GM21423 (cell line): ENCODE measurements around the gene MBD3L4.
"Not testable (repeated sequence)": the region's sequence is repeated elsewhere in the genome, so short reads cannot be mapped to it uniquely, and the experiment has no call there.

Experiments used
- ATAC-seq: cut with Tn5 transposase; IDR thresholded peaks from one replicate; pipeline ENCODE4 v1.9.1; 2021; ENCODE audit warnings: mild to moderate bottlenecking, moderate library complexity; ENCODE audit not compliant: unreplicated experiment

The MBD3L4 gene

DNA sequence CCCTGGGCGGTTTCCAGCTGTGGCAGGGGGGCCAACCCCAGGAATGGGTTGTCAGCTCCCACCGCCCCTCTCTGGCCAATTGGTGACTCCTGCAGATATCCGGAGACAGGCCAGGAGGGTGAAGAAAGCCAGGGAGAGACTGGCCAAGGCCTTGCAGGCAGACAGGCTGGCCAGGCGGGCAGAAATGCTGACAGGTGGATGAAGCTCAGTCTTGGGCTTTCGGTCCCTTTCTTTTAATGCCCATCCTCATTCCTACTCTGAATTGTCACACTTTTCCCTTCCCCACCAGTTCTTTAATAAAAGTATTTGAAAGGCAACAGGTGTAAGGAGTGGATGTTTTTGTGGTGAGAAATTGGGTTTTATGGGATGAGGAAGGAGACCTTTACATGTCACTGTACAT is 11.4 kb upstream of the MBD3L4 start:
- ATAC-seq, result not testable (repeated sequence)

DNA sequence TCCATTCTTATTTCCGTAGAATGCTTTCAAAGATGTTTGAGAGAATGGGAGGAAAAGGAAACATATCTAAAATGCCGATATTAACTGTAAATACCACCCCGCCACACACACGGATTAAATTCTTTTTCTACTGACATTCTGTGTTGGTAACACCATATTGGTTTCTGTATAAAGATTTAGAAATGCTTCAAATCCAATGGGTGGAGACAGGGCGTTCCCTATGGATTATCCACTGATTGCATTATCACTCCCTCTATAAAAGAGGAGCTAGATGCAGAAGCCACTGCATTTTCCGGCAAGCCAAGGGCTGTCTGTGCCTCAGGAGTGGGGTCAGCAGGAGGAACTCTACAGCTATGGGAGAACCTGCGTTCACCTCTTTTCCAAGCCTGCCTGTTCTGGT is 9.0 kb upstream of the MBD3L4 start, which contains the start of gene MBD3L2:
TSS of gene MBD3L2 (plus strand) at position 301 of the 400 bp plus-strand sequence. CDS start at position 354, 53 bp downstream.
- not testable (repeated sequence) for ATAC-seq

GRCh38 chr19:7041563-7041962 is 1.6 kb upstream of the MBD3L4 start:
- ATAC-seq, result not testable (repeated sequence)

DNA sequence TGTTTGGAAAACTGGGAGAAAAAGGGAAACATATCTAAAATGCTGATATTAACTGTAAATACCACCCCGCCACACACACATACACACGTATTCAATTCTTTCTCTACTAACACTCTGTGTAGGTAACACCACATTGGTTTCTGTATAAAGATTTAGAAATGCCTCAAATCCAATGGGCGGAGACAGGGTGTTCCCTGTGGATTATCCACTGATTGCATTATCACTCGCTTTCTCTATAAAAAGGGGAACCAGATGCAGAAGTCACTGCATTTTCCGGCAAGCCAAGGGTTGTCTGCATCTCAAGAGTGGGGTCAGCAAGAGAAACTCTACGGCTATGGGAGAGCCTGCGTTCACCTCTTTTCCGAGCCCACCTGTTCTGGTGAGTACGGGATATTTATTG is 9.7 kb downstream of the MBD3L4 start, which contains the start of gene MBD3L5:
TSS of gene MBD3L5 (plus strand) at position 301 of the 400 bp plus-strand sequence. CDS start at position 335, 34 bp downstream.
- ATAC-seq, result not testable (repeated sequence)

DNA sequence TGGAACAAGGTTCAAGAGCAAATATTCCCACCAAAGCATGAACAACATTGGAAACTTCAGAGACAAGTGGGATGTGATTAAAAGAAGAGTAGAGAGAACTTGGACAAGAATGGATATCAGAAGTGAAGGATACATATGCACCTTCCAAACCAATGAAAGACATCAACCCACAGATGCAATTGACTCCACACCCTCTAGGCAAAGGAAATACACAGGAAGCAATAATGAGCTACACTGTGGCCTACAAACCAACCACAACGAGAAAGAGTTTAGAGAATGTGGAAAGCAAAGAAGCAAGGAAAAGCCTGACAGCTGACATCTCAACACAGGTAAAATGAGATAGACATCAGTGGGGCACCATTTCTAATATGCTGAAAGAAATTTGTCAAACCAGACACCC is 11.2 kb downstream of the MBD3L4 start:
- ATAC-seq, result not testable (repeated sequence)

GRCh38 chr19:7021331-7021730 is 18.6 kb downstream of the MBD3L4 start, which contains the start of gene MBD3L2B:
Gene MBD3L2B, minus strand, starts transcription at chr19:7021431. Its CDS starts 34 bp downstream, at chr19:7021397.
- ATAC-seq, result not testable (repeated sequence)

GRCh38 chr19:7018828-7019227 is 21.2 kb downstream of the MBD3L4 start:
- ATAC-seq, result no peak

DNA sequence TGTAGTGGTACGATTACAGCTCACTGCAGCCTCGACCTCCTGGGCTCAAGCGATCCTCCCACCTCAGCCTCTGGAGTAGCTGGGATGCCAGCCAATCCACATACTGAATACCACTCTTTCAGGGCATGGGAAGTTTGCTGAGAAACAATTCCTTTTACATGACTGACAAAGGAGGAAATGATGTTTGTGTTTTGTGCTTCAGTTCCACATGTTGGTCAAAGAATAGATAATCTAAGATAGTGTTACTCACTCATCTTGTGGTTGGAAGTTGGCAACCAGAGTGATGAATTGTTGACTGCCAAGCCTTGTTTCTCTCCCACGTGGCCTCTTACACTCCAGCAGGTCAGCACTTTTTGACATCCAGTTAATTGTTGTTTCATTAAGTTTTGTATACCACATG is 26.3 kb downstream of the MBD3L4 start:
- ATAC-seq, result no peak

DNA sequence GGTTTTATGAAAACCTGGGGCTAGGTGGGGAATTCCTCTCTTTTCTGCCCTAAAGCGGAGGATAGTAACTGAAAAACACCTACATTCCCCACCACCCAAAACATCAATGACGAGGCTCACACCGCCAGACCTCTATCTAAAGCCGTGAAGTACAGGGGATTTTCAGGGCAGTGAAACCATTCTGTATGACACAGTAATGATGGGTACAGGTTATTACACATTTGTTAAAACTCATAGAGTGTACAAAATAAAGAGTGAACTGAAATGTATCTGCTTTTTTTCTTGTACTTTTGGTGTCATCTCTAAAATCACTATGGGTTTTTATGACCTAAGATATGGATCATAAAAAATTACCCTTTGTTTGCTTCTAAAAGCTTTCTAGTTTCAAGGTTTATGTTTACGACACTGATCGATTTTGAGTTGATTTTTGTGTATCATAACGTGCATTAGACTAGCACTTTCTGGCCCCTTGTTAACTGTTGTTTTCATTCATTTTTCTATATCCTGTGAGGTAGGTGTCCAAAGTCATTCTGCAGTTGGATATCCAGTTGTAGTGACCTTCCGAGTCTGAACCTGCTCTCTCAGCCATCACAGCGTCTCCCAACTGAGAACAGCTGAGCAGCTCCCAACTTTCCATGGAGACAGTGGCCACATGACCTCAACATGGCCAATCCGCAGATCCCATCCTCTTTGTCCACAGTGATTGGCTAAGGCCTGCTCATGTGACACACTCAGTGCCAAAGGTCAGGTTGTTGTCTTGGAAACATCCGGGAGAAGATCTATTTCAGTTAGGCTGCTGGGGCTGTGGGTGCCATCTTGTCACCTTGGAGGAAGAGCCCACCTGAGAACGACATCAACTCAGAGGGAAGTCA is 29.0 kb downstream of the MBD3L4 start:
- ATAC-seq, result no peak

GRCh38 chr19:7007859-7008258 is 32.1 kb downstream of the MBD3L4 start:
- ATAC-seq, result no peak

GRCh38 chr19:7006135-7006704 is 33.8 kb downstream of the MBD3L4 start:
- no peak for ATAC-seq

GRCh38 chr19:7004313-7004931 is 35.6 kb downstream of the MBD3L4 start:
- no peak for ATAC-seq

DNA sequence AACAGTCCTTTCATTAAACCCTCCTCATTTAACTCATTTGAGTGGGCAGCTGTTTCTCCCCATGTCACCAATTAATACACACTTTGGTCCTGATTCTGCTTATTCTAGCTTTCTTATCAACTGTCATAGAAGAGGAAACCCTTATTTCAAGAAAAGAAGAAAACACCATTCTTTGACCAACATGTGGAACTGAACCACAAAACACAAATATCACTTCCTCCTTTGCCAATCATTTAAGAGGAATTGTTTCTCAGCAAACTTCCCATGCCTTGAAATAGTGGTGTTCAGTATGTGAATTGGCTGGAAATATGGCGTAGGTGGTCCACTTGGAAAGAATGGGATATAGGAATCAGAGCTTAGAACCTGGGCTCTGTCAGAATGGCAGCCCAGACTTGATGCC is 39.2 kb downstream of the MBD3L4 start:
- ATAC-seq, result no peak

DNA sequence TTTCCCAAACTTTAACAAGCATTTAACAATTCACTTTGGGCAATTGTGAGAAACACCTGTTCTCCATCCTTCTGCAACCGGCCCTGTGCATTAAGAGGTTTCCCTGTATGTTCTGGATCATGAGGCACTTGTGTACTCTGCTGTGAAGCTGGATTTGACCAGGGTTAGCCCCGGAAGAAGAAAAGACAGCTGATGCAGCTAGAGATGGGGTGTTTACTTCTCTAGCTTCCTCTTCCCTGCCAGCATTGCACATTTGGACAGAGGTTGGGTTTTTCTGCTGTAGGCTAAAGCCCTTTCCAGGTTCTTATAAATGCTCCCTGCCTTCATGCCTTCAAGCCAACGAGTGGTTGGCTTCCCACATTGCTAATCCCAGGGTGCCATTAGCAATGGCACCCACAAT is 39.6 kb downstream of the MBD3L4 start:
- ATAC-seq, result no peak

GRCh38 chr19:6999933-7000332 is 40.0 kb downstream of the MBD3L4 start:
- no peak for ATAC-seq

GRCh38 chr19:6997679-6998445 is 42.1 kb downstream of the MBD3L4 start:
- no peak for ATAC-seq

DNA sequence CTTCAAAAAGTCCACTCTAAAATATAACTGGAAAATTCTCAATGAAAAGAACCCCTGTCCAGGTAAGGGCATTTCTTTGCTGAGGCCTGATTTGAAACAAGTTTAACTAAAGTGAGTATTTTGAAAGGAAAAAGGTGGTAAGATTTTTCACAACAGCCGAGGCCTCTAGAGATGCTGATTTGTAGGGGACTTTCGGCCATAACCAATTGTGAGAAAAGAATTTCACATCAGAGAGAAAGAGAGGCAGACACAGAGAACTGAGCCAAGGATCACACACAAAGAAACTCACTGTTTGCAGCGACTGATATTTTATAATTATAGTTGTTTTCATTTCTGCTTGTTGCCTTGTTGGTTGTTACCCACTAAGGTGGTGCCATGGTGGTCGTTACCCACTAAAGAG is 43.2 kb downstream of the MBD3L4 start:
- ATAC-seq, result no peak

GRCh38 chr19:6995054-6995453 is 44.9 kb downstream of the MBD3L4 start:
- no peak for ATAC-seq

DNA sequence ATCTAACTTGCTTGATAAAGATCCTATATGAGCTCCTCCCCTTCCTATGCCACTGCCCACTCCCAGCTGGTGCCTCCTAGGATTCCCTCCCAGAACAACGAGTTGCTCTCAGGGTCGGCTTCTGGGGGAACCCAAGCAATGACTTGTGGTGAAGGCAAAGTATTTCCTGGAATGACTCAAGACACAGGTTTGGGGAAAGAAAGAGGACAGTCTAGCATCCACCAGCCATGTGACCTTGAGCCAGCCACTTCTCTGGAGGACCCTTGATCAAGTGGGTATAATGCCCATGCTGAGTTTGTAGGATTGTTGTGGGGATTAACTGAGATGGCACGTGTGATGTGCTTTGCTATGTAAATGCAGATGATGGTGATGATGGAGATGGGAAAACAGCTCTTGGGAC is 51.7 kb downstream of the MBD3L4 start:
- no peak for ATAC-seq

DNA sequence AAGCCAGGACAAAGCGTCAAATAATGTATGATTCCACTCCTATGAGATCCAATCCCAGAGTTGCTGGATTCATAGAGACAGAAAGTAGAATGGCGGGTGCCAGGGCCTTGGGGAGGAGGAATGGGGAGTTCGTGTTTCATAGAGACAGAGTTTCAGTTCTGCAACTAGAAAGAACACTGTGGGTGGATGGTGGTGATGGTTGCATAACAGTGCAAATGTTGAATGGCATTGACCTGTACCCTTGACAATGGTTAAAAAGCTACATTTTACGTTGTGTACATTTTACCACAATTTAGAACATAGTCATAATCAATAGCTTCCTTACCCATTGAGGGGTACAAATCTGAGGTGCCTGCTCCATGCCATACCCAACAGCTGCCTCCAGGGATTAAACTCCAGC is 52.1 kb downstream of the MBD3L4 start:
- no peak for ATAC-seq
